Stimulated activated CD8-positive, alpha-beta memory T cell treated with anti-CD3 and anti-CD28 coated beads, Interleukin-7, amount 100 ng/mL, for 4 hours (primary cell): Measurements from ENCODE around the gene KCNK5.

Experiments used
- DNase-seq, 2 donors: peaks; one replicate each; pipeline ENCODE4 v3.0.0-alpha.2; 2020; ENCODE audit warnings: low read depth in 2 of 2

KCNK5 gene

DNA sequence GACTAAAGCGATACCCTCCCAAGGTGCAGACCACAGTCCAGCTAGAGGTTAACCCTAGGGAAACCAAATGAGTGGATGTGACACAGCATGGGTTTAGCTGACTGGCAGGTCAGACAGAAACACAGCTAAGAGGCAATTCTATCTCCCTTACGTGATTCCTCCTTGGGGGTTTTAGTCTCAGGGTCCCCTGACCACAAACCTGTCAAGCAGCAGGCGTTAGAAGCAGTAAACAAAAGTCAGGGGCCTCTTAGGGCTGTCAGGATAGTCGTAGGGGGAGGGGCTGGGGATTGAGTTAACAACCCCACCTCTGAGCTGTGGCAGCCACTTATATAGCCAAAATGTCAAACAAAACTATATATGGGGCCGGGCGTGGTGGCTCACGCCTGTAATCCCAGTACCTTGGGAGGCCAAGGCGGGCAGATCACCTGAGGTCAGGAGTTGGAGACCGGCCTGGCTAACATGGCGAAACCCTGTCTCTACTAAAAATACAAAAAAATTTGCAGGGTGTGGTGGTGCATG is 13.6 kb downstream of the KCNK5 start:
- DNase-seq, result no peak

DNA sequence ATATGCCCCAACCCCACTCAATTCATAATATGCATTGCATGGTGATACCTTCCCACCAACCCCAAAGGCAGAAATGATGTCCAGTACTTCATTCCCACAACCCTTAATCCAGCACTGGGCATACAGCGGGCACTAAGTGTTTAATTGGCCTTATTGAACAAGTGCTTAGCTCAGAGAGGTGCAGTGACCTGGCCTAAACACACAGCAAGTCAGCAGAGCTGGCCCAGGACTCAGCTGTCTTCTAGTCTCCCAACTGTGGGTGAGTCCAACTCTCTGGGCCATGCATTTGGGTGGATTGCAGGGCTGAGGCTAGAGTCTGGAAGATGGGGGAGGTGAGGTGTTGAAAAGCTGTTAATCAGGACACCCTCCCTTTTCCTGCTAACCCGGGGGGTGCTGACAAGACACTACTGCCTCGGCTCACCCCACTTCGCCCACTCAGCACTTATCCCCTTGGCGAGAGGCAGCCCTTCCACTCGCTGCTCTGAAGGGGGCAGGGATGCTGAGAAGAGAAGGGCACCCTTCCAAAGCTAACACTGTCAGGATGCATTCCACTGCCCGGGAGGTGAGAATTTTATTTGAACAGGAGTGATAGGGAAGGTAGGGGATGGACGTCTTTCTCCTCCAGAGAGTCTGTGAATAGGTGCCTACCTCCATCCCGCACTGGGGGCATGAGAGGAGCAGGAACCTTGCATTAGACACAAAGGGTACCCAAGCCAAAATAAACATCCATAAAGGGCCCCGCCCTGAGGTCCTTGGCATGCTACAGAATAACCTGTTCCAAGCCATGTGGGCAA is 14.2 kb downstream of the KCNK5 start:
- no peak for DNase-seq

DNA sequence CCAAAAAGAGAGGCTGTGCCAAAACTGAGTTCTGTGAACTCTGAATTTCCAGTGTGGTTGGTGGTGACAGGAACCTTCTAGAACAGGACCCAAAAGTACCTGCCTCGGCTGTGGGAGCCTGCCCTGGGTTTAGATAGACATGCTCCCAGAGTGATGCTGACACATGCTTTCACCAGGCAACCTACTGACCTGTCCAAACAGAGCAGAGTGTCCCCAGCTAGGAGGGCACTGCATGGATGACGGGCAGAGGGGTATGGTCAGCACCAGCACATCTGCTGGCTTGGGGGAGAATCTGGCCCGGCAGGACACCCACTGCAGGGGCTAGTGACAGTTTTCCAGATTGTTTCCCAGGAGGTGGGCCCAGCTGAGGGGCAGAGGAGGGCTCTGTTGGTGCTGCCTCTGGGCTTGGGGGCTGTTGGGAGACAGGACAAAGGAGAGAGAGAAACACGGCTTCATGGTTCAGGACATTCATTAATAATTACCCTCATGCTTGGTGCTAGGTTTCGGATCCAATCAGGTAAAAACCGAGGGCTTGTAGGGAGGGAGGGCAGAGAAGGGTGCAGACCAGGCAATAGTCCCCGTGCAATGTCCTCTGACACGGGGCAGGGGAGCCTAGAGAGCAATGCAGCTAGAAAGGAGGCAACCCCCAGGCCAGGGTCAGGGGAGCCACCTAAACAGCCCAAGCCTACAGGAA is 15.0 kb downstream of the KCNK5 start:
- DNase-seq, result no peak

DNA sequence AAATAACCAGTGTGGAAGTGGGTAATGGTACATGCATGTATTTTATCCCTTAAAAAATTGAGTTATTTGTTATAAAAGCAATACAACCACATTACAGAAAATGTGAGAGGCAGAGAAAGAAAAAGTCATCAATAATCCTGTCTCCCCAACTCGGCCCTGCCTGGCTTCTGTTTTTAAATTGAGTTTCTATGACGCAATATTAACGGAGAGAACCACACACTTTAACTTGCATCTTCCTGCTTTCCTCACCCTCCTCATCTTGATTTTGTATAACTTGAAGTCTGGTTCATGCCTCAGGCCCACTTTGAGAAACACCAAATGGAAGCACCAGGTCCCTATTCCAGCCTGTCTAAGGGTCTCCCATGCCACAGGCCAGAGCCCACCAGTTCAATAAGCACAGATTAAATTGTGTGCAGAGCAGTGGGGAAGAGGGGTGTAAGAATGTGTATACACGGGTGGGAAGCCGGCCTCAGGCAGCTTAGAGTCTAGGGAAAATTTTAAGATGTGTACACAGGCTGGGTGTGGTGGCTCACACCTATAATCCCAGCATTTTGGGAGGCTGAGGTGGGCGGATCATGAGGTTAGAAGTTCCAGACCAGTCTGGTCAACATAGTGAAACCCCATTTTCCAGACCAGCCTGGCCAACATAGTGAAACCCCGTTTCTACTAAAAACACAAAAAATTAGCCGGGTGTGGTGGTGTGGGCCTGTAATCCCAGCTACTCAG is 15.9 kb downstream of the KCNK5 start:
- DNase-seq, result no peak

DNA sequence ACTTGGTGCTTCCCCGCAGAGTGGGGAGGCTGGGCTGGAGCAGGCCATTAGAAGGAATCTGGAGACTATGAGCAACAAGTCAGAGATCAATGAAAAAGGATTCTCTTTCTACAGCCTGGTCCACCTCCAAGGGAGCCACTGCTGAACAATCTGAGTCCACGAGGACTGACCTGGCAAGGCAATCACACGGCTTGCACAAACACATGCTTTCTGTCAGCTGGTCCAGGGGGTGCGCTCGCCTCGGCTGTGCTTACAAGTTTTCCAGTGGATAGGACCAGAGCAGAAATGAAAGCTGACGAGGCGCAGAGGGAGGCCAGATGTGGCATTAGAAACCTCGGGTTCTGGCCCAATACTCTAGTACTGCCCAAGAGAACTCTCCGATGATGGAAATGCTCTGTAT is 18.1 kb downstream of the KCNK5 start:
- no peak for DNase-seq

DNA sequence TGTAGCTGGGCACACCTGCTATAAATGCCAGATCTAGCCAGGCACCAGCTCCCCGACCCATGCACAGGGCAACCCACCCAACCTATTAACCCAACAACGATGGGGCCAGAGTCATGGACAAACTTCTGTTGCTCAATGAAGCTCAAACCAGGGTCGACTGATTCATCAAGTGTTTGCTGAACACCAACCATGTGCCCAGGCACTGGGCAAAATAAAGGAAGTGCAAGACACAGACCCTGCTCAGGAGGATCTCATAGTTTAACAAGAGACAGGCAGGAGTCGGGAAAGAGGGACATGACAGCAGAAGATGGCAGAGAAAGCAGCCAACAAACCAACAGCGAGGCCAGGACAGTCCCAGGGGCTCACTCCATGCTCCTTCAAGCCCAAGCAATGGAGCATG is 18.8 kb downstream of the KCNK5 start:
- DNase-seq, result no peak

DNA sequence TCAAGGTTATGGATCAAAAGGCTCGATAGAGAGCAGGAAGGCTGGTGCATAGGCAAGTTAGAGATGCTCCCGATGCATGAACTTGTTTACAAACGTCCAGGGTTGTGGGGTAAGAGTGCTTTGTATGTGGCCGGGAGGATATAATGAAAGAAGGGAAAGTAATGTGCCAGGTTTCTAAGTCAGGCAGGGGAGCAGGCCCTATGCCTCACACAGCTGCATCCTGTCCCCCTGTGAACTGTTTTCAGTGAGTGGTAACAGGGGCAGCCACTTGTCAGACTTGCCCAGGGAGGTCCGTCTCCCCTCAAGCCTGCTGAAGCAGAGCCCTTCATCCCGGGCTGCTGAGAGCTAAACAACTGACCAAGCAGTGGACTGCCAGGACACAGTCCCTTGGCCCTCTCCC is 19.4 kb downstream of the KCNK5 start:
- no peak for DNase-seq

DNA sequence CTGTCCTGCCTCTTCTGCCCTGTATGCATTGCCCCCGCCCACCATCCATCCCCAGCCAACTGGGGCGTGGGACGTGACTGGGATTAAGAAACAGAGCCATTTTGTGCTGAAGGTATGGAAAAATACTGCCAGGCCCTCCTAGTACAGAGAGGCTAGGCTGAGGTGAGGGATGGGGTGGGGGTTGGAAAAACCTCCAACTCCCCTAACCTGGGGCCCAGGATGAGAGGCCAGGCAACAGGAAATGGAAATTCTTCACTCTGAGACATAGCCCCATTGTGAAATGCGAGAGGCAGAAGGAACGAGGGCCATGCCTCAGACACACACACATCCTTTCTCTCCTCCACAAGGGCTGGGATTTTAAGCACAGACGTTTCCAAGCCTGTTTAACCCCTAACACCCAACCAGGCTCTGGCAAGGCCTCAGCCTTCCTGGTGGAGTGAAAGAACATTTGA is 19.9 kb downstream of the KCNK5 start:
- no peak for DNase-seq

DNA sequence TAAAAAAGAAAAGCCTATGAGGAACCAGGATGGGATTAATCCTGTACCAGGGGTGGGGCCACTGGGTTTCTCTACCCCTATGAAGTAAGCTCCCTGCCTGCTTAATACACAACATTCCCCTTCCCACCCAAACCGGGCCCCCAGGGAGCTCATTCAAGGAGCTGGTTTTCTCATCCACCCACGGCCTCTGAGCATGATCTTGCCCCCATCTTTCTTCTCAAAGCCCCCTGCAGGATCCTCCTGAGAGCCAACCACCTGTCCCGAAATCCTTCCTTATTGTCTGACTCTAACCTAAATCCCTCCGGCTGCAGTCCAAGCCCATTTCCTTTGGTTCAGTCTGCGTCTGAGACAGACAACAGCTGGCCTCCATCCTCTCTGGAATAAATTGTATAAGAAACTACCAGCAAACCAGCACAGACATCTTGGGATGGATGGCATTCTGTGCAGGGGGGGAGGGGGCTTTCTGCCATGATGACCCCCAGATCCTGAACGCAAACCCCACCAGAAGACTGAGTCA is 21.0 kb downstream of the KCNK5 start:
- no peak for DNase-seq

DNA sequence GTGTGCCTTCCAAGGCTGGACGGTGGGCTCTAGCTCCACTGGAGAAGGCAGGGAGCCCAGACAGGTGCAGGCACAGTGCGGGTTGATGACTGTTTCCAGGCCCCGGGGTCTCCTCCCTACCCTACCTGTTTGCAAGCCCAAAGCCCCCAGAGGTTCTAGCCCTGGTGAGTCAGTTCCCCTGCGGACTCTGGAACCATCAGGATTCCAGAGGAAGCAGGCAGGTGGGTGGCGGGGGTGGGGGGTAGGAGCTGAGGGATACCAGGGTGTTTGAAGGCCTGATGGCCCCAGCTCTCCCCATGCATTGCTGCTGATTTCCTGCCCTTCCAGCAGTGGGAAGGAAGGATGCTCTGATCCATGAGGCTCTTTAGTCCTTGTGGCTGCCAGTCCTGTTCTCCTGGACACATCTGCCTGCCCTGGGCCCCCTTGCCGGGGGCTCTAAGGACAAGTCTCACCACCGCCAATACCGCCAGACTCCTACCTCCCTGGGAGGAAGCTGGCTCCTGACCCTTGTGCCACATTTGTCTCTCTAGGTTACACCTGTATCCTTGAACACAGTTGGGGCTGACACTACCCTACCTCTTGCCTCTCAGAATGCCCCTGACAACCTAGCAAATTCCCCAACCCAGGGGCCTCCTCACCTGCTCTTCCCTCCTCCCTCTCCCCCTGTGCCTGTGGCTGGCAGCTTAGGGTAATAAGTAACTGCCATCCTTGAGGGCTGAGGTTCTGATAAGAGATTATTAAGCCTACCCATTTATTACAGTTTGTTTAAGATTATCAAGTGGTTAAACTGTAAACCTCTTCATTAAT is 21.7 kb downstream of the KCNK5 start:
- DNase-seq, result no peak

DNA sequence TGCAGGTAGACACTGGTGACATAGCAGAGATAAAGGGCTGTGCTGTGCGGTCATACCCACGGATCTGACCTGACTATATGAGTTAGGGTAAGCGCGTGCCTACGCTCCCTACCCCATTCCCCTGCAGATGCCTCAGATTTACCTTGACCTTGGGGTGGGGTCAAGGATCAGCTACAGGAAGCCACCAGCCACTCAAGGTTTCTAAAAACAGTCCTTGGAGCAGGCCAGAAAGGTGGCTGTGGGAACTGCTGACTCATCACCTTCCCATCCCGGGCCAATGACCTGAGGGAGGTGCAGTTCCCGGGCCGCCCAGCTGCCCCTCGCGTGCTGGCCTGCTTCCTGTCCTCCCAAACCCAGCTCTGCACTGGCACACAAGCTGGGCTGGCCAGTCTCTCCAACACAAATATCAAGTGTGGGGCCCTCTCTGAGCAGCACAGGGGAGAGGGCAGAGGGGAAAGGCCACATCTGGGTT is 23.0 kb downstream of the KCNK5 start:
- no peak for DNase-seq

DNA sequence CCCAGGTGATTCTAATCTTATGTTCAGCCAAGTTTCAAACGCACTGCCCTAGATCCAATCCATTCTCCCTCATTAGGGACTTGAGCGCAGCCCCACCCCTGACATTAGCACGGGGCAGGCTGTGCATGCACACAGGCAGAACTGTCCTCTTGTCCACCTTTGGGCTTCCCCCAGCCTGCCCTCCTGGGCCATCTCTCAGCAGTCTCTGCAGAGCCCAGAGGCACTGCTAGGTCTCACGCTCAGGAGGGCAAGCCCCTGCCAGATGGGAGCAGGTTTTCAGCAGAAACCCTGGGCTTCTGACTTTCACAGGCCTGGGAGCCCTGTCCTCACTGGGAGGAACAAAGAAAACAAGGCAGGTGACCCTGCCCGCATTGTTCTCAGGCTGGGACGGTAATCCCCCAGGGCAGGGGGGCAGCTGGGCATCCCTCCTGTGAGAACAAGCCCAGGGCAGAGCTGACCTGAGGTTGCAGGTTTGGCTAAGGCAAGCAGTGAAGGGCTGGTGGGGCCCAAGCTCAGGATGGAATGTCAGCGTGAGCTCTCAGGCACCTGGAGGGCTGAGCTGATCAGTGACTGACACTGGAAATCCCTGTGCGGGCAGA is 24.5 kb downstream of the KCNK5 start:
- DNase-seq, result no peak

DNA sequence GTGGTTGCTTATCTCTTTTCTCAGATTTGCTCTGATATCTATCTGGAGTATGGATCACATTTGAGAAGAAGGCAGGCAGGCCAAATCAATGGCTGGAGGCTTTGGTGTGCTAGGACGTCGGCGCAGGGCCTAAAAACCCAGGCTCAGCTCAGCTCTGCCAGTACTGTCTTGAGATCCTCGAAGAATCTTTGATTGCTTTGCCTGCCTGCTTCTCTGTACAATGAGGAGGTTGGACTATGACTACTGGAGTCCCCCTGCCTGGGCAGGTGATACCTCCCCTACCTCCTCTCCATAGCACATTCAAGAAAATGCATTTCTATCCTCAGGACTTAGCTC is 25.1 kb downstream of the KCNK5 start:
- no peak for DNase-seq

DNA sequence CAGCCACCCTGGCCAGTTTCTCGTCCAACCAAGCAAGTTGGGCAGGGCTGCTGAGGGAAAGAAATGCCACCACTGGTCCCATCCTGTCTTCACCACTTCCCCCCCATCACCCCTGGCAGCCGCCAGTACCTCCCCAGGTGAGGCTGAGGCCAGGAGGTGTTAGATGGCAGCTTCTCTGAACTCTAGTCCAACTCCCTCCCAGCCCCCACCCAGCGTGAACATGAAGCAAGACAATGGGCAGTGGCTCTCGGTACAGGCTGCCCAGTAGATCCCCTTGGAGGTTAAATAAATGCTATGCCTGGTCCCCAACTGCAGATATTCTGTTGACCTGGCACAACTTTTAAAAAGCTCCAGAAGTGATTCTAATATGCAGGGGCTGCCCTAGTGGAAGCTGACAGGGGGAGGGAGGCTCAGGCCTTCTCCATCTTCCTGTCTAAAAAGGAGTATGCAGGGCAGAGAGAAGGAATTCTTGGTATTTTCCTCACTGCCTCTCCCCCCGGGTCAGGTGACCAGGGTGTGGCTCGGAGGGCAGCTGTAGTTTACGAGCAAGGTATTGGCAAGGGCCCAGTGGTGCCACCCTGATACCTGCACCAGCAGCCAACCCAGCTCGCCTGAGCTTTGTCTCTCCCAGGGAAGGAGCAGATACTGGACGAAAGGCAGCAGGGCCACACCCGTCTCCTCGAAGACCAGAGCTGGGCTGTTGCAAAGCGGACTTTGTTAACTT is 25.7 kb downstream of the KCNK5 start:
- no peak for DNase-seq

DNA sequence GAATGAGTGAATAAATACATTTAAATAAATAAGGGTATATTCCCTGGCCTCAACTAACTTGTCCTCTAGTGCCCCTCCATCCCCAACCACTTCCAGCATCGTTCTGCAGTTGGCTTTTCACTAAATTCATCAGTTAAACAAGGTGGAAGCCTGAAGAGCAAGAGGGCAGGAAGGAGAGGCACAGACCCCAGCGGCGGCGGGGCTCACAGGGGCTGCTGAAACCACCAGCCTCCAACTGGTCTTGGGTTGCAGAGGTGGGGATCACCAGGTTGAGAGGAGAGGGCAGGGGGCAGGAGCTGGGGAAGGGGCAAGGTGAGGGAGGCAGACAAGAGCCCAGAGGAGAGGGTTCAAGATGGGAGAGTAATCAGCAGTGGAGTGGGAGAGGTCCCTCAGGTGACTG is 27.1 kb downstream of the KCNK5 start:
- no peak for DNase-seq

DNA sequence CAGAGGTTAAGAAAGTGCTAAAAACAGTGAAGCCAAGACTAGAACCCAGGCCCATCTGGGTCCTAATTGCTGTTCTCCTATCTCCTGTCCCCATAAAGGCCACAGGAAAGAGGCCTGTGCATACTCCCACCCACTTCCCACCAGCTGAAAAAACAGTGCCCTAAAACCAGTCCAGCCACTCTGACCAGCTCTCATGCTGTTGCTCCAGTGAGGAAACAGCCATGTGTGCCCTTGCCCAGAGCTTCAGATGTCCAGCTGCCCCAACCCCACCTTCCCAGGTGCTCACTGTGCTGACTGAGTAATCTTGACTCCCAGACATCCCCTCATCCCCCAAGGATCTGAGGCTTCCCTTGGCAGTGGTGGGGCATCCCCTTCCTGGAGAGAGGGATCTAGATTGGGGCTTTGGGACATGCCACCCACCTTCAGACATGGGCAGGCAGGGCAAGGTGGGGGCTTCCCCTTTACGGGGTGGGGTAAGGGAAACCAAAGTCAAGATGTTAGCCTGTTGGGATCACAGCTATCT is 28.7 kb downstream of the KCNK5 start:
- no peak for DNase-seq

DNA sequence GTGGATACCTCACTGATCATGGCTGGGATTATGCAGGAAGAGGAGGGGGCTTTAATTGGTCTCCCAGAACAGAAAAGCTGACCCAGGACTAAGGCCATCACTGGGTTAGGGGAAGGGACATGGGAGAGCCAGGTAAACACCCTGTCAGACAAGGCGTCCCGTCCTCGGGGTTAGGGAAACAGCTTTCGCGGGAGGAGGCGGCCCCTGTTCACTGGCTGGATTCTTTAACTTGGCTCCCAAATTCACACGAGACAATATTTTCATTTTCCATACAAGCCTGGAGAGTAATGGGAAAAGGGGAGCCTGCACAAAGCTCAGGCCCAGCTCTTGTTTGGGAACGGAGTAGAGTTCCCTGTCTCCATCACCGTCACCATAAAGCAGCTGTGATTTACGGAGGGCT is 29.3 kb downstream of the KCNK5 start:
- DNase-seq, result no peak

DNA sequence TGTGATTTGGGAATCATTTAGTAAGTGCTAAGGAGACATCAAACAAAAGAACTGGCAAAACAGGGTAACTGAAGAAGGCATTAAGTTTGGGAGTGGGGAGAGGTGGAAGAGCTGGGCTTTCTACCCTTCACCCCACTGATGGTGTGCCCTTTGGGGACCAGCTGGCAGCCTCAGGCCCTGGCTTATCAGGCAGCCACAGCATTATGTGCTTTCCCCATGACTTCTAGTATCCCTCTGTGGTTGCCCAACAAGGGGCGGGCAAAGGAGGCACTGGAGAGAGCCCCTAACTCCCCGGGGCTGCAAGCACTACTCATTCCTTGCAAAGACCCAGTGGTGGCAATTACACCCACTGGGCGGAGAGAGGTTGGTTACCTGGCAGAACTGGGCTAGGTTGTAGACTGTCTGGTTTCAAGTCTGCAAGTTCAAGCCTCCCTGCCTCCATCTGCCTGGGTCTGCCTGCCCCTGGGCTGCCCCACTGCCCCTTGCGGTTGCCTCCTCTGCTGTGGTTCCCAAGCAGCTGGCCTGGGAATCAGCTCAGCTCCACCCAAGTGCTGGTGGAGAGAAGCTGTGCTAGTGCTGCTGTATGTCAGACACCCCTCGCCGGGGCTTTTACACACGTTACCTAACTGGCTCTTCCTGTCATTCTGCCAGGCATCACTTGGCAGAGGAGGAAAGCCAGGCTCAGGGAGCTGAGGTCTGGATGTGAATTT is 29.9 kb downstream of the KCNK5 start:
- DNase-seq, result no peak

DNA sequence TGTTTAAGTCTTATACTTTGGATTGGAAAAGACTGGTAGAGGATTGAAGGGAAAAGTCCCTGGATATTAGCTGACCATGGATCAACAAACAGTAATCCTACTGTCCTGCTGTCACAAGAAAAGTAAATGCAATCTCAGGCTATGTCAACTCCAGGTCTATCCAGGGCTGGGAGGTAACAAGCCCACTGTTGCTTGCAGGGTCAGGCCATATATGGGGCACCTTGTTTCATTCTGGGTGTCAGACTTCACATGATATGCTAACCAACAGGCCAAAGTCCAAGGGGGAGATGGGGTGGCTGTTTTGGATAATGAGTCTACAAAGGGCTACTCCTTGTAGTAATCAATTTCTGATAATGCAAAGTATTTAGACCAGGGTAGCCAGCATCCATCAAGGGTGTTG is 30.7 kb downstream of the KCNK5 start:
- no peak for DNase-seq
